ENCODE data around the gene HNRNPA3.
A peak's percentile ranks its signal among the peaks of the same experiment; 100 is the strongest.
"Not testable (repeated sequence)": the region's sequence is repeated elsewhere in the genome, so short reads cannot be mapped to it uniquely, and the experiment has no call there.

HNRNPA3 gene

GRCh38 chr2:177262092-177262491 is 49.5 kb downstream of the HNRNPA3 start:
- TF ChIP-seq CTCF (IDR thresholded peaks at IDR 0.05; ENCODE audit: low read depth, low read length, missing control alignments) = no peak
- peak overlapping the region; percentile 96 for H3K4me3 ChIP-seq (ENCODE audit: low read depth, low read length)
- DNase-seq (ENCODE audit: low read depth) = no peak

GRCh38 chr2:177262958-177263450 is 50.4 kb downstream of the HNRNPA3 start:
- no peak for TF ChIP-seq CTCF (IDR thresholded peaks at IDR 0.05; ENCODE audit: low read depth, low read length, missing control alignments)
- H3K4me3 ChIP-seq (ENCODE audit: low read depth, low read length) = peak overlapping the region; percentile 96
- DNase-seq (ENCODE audit: low read depth) = no peak

GRCh38 chr2:177263451-177264208 is 51.0 kb downstream of the HNRNPA3 start:
- DNase-seq (ENCODE audit: low read depth) = peak; percentile 79
- peak; percentile 90 for TF ChIP-seq CTCF (IDR thresholded peaks at IDR 0.05; ENCODE audit: low read depth, low read length, missing control alignments)
- H3K4me3 ChIP-seq (ENCODE audit: low read depth, low read length) = peak overlapping the region; percentile 96

GRCh38 chr2:177264209-177264692 is 51.7 kb downstream of the HNRNPA3 start:
- DNase-seq (ENCODE audit: low read depth) = no peak
- TF ChIP-seq CTCF (IDR thresholded peaks at IDR 0.05; ENCODE audit: low read depth, low read length, missing control alignments) = no peak
- H3K4me3 ChIP-seq (ENCODE audit: low read depth, low read length) = peak overlapping the region; percentile 96

GRCh38 chr2:177264693-177265587 is 52.3 kb downstream of the HNRNPA3 start, which contains the start of gene NFE2L2:
Gene NFE2L2 (minus strand): TSS chr2:177264727. CDS start chr2:177264576, 151 bp downstream.
- TF ChIP-seq CTCF (IDR thresholded peaks at IDR 0.05; ENCODE audit: low read depth, low read length, missing control alignments) = peak; percentile 28

GRCh38 chr2:177265824-177266817 is 53.5 kb downstream of the HNRNPA3 start:
- no peak for TF ChIP-seq CTCF (IDR thresholded peaks at IDR 0.05; ENCODE audit: low read depth, low read length, missing control alignments)
- no peak overlapping the region for H3K4me3 ChIP-seq (ENCODE audit: low read depth, low read length)
- no peak for DNase-seq (ENCODE audit: low read depth)

More at GRCh38 chr2:177264693-177265587, 52.3 kb downstream of the HNRNPA3 start, which contains the start of gene NFE2L2:
- no peak for DNase-seq (ENCODE audit: low read depth)
- peak within 1 kb of the TSS; percentile 96 for H3K4me3 ChIP-seq (ENCODE audit: low read depth, low read length)

- H3K4me3 ChIP-seq (ENCODE audit: low read depth, low read length) = not testable (repeated sequence)
Observed at GRCh38 chr2:177266955-177267354, 54.4 kb downstream of the HNRNPA3 start.

More at GRCh38 chr2:177266955-177267354, 54.4 kb downstream of the HNRNPA3 start:
- DNase-seq (ENCODE audit: low read depth) = not testable (repeated sequence)

Data from GM12864 (cell line).